ENCODE data around the gene ZSWIM6. TPM values are rescaled to one million over a fixed set of nuclear protein-coding genes. Genes with fewer than 3 reads are reported as not detected.

ZSWIM6 gene
- total and polyA plus RNA-seq, 2 experiments from 2014 or later: 9.0 to 12.7 TPM

GRCh38 chr5:61363401-61364114, 31.5 kb downstream of the ZSWIM6 start:
- H3K79me2 ChIP-seq: peaks cover 98% of the 10 kb centered on the region
- H3K4me2 ChIP-seq: no peak overlapping the region
- 91% methylated on average over 3 of the region's 3 CpGs for WGBS (ENCODE audit: low lambda C conversion rate, missing lambda C conversion rate)
- no peaks in the 10 kb centered on the region for H3K9me3 ChIP-seq (ENCODE audit: low read depth)
- H3K27ac ChIP-seq: no peak overlapping the region
- H2AFZ ChIP-seq: no peak overlapping the region
- no peaks in the 10 kb centered on the region for H3K27me3 ChIP-seq
- TF ChIP-seq EZH2phosphoT487 (IDR thresholded peaks at IDR 0.05; ENCODE audit: low read depth, severe bottlenecking, unreplicated experiment) (no peak), CTCF (IDR thresholded peaks at IDR 0.05; ENCODE audit: poor library complexity) (no peak), EZH2 (IDR thresholded peaks at IDR 0.05; ENCODE audit: borderline replicate concordance) (no peak)
- no peaks in the 10 kb centered on the region for H3K36me3 ChIP-seq (replicated peaks; ENCODE audit: insufficient read depth, low read depth)
- no peak overlapping the region for H3K4me3 ChIP-seq
- no peak for DNase-seq (ENCODE audit: low spot score)
- no peaks in the 10 kb centered on the region for H3K4me1 ChIP-seq (ENCODE audit: insufficient read depth)
- no peaks in the 10 kb centered on the region for H3K9me2 ChIP-seq (replicated peaks; ENCODE audit: insufficient read depth)
- H4K20me1 ChIP-seq (ENCODE audit: insufficient read depth, poor library complexity, severe bottlenecking): peaks cover 44% of the 10 kb centered on the region

- TF ChIP-seq EZH2 (IDR thresholded peaks at IDR 0.05; ENCODE audit: borderline replicate concordance) (no peak), CTCF (IDR thresholded peaks at IDR 0.05; ENCODE audit: poor library complexity) (no peak), EZH2phosphoT487 (IDR thresholded peaks at IDR 0.05; ENCODE audit: low read depth, severe bottlenecking, unreplicated experiment) (no peak)
- WGBS (ENCODE audit: low lambda C conversion rate, missing lambda C conversion rate): 96% methylated on average over 7 of the region's 7 CpGs
- H3K36me3 ChIP-seq (replicated peaks; ENCODE audit: insufficient read depth, low read depth): no peaks in the 10 kb centered on the region
- H3K4me3 ChIP-seq: no peak overlapping the region
- no peaks in the 10 kb centered on the region for H3K9me2 ChIP-seq (replicated peaks; ENCODE audit: insufficient read depth)
- H2AFZ ChIP-seq: no peak overlapping the region
- no peaks in the 10 kb centered on the region for H3K27me3 ChIP-seq
- H3K27ac ChIP-seq: no peak overlapping the region
- H4K20me1 ChIP-seq (ENCODE audit: insufficient read depth, poor library complexity, severe bottlenecking): peaks cover 45% of the 10 kb centered on the region
- H3K9me3 ChIP-seq (ENCODE audit: low read depth): no peaks in the 10 kb centered on the region
- no peak overlapping the region for H3K4me2 ChIP-seq
- H3K79me2 ChIP-seq: peaks cover 98% of the 10 kb centered on the region
- no peaks in the 10 kb centered on the region for H3K4me1 ChIP-seq (ENCODE audit: insufficient read depth)
- no peak for DNase-seq (ENCODE audit: low spot score)
Observed at GRCh38 chr5:61366497-61367240, 34.6 kb downstream of the ZSWIM6 start.

GRCh38 chr5:61370506-61370905, 38.4 kb downstream of the ZSWIM6 start:
- Histone ChIP-seq H3K9me3 (ENCODE audit: low read depth) (no peaks in the 10 kb centered on the region), H3K27me3 (no peaks in the 10 kb centered on the region), H3K79me2 (peaks cover 89% of the 10 kb centered on the region), H3K27ac (no peak overlapping the region), H3K36me3 (replicated peaks; ENCODE audit: insufficient read depth, low read depth) (no peaks in the 10 kb centered on the region), H3K4me2 (no peak overlapping the region), H2AFZ (no peak overlapping the region), H3K4me3 (no peak overlapping the region), H4K20me1 (ENCODE audit: insufficient read depth, poor library complexity, severe bottlenecking) (peaks cover 22% of the 10 kb centered on the region), H3K9me2 (replicated peaks; ENCODE audit: insufficient read depth) (no peaks in the 10 kb centered on the region), H3K4me1 (ENCODE audit: insufficient read depth) (no peaks in the 10 kb centered on the region)
- DNase-seq (ENCODE audit: low spot score): no peak
- 66% methylated on average over 2 of the region's 2 CpGs for WGBS (ENCODE audit: low lambda C conversion rate, missing lambda C conversion rate)
- no peak for TF ChIP-seq CTCF (IDR thresholded peaks at IDR 0.05; ENCODE audit: poor library complexity)
- TF ChIP-seq EZH2 (IDR thresholded peaks at IDR 0.05; ENCODE audit: borderline replicate concordance): no peak
- TF ChIP-seq EZH2phosphoT487 (IDR thresholded peaks at IDR 0.05; ENCODE audit: low read depth, severe bottlenecking, unreplicated experiment): no peak
